HG02973 (cell line): ENCODE data around the gene FRAT2.
A peak's percentile ranks its signal among the peaks of the same experiment; 100 is the strongest.

Experiments used
- ATAC-seq: cut with Tn5 transposase; IDR thresholded peaks from one replicate; pipeline ENCODE4 v1.9.1; 2021; ENCODE audit warnings: moderate library complexity; ENCODE audit not compliant: unreplicated experiment

The FRAT2 gene

DNA sequence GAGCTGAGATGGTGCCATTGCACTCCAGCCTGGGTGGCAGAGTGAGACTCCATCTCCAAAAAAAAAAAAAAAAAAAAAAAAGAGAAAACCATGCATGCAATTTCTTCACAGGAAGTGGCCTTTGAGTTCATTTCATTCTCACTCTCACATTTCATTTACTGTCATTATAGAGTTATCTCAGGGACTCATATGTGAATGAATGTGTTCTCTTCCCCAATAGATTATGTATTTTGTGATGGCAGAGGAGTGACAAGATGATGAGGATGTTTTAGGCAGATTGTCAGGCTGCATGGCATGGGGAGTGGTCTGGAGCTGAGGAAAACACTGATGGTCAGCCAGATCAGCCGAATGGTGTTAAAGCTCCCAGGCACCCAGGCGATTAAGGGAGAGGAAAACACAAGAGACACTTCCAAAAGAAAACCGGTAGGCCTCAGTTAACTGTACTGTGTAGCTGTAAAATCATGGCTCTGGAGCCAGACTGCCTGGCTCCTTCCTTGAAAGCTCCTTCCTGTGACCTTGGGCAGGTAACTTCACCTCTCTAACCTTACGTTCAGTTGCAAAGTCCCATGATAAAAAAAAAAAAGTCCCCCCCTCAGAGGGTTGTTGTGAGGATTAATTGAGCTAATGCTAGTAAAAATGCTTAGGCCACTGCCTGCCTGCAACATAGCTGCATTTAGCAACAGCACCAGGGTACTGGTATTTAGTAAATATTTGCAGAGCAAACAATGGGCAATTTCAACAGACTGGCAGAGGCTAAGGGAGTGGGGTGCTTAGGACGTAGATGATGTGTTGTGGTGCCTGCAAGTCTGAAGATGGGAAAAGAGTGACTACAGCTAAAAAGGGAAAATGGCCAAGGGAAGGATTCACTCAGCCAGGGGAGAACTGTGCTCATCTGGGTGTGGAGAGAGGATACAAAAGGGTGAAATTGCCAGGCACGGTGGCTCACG is 6.9 kb downstream of the FRAT2 start:
- ATAC-seq: no peak

DNA sequence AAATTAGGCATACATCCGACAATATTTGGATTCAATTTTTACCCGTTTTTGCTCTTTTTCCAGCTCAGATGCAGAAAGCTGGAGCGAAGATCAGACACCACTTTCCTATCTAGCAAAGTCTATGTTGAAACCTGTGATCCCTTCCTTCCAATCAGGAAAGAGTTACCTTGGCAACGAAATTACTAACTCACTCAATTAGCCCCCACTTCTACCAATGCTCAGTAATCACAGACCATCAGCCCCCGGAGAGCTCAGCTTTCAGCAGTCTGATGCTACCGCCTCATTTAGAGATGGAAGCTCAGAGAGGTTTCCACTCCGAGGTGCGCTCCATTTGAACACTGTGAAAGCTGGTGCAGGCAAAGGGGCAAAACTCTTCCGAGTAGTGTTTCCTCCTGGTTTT is 8.8 kb downstream of the FRAT2 start:
- no peak for ATAC-seq

DNA sequence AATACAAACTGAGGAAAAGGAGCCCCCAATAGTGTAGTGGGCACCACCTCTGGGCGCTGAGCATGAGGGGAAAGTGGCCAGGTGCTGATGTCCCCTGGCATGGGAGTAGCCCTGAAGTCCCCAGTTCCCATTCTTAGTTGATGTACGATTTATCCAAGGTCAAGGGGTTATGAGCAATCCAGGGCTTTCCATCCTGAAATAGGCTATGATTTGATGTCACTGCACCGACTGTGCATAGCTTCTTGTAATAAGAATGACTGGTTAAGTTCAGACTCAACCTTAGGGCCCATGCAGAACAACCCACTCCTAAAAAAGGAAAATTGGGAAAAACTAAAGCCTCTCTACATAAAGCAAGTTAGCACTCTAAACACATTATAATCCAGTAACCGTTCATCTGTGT is 11.0 kb downstream of the FRAT2 start:
- no peak for ATAC-seq

DNA sequence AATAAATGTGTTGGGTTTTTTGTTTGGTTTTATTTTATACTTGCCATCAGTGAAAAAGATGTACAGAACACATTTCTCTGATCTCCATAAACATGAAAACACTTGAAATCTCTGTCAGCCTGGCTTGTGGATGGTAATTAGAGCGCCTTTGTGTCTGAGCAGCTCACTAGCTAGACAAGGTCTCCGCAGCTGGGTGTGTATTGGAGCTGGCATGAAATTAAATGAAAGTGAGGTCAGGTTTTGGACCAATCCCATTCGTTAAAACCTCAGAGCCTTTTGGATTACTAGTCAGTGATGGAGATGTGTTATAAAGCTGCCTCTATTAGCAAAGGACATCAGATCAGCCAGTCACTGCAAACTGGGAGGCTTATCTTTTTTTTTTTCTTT is 12.7 kb downstream of the FRAT2 start:
- no peak for ATAC-seq

DNA sequence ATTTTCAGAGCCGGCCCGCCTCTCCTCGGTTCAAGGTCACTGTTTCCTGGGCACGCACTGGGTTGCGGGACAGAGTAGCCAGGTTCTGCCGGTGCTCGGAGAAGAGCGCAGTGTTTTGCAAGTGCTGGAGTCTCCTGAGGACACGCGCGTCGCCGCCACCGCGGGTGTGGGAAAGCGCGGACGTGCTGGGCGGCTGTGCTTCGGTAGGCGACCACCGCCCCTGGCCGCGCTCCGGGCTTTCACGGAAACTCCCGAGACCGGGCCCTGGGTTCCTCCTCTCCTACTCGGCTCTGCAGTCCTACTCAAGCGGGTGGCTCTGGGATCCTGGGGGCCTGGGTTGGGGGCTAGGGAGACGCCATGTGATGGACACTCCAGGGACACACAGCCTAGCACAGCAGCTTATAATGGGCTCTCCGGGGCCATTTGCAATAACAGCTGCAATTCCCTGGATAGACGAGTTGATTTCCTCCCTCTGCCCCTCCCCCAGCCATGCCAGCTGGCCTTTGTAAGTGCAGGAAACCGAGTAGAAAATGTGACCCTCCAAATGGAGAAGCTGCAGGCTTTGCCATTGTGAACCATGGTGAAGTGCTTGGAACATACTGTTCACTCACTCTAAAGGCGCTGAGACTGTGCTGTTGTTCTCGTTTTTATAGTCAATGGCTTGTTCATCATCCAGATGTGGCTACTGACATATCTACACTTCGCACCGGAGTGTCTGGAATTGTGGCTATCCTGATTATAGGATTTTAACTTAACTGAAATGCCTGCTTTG is 13.3 kb downstream of the FRAT2 start:
- ATAC-seq: no peak

DNA sequence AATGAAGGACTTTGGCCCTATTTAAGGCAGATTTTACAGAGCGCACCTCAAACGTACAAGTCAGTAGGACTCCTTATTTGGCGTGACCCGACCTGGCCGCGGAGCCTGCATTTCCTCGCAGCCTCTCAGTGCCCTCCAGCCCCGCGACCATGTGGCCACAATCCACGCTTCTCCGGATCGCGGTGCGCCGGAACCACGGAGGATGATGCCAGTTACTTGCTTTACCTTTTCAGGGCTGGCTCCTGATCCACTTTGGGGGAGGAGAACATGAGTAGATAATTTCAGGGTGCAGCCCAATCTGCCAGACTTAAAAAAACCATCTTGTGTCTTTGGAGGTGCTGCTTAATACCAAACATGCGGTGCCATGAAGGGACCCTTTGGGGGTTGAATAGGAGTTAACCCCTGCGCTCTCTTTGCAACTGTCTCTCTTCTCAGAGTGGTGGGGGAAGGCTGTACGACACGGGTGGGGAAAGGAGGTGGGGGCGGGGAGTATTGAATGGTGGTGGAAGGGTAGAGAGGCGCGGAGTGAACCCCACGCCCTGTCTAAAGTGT is 14.0 kb downstream of the FRAT2 start:
- ATAC-seq: no peak

DNA sequence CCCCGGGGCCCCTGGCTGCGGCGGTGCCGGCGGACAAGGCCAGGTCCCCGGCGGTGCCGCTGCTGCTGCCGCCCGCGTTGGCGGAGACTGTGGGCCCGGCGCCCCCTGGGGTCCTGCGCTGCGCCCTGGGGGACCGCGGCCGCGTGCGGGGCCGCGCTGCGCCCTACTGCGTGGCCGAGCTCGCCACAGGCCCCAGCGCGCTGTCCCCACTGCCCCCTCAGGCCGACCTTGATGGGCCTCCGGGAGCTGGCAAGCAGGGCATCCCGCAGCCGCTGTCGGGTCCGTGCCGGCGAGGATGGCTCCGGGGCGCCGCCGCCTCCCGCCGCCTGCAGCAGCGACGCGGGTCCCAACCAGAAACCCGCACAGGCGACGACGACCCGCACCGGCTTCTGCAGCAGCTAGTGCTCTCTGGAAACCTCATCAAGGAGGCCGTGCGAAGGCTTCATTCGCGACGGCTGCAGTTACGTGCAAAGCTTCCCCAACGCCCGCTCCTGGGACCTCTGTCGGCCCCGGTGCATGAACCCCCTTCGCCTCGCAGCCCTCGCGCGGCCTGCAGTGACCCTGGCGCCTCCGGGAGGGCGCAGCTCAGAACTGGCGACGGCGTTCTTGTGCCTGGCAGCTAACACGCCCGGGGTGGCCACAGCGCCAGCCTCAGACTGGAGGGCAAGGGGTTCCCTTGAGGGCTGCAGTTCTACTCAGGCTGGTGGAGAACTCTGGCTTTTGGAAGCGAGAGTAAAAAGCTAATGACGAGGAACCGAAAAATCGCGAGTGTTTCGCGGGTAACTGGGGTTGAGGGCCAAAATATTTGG is 14.7 kb downstream of the FRAT2 start:
- peak; percentile 23 for ATAC-seq

DNA sequence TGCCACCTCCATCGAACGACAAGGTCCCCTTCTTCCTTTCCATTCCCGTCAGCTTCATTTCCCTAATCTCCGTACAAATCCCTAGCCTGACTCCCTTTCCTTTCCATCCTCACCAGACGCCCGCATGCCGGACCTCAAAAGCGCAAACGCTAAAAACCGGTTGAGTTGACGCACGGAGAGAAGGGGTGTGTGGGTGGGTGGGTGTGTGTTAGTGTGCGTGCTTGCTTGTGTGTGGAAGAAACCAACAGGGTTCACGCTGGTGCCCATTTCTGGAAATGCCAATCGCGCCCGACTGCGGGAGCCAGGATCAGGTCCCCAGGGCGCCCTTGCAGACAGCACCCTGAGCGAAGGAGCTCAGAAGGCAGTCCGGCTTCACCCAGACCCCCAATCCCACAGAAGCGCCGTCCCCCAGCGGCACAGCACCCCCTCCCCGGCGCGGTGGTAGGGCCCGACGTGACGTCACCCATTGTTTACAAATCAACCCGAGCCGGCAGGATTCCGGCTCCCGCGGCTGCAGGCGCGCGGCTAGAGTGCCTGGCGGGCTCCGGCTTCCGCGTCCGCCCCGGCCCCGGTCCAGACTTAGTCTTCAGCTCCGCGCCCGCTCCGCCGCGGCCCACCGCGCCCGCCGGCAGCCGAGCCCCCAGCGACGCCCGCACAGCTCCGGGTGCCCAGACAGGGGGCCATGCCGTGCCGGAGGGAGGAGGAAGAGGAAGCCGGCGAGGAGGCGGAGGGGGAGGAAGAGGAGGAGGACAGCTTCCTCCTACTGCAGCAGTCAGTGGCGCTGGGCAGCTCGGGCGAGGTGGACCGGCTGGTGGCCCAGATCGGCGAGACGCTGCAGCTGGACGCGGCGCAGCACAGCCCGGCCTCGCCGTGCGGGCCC is 15.5 kb downstream of the FRAT2 start, which contains the start of gene FRAT1:
TSS of gene FRAT1 (plus strand) at position 500 of the 880 bp plus-strand sequence. CDS start at position 683, 183 bp downstream.
- peak; percentile 76 for ATAC-seq

DNA sequence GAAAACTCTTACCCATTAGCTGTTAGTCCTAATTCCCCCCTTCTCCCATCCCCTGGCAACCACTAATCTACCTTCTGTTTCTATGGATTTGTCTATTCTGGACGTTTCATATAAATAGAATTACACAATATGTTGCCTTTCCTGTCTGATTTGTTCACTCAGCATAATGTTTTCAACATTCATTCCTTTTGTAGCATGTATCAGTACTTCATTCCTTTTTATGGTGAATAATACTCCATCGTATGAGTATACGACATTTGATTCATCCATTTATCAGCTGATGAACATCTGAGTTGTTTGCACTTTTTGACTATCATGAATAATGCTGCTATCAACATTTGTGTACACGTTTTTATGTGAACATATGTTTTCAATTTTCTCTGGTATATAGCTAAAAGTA is 19.9 kb downstream of the FRAT2 start:
- ATAC-seq: no peak

DNA sequence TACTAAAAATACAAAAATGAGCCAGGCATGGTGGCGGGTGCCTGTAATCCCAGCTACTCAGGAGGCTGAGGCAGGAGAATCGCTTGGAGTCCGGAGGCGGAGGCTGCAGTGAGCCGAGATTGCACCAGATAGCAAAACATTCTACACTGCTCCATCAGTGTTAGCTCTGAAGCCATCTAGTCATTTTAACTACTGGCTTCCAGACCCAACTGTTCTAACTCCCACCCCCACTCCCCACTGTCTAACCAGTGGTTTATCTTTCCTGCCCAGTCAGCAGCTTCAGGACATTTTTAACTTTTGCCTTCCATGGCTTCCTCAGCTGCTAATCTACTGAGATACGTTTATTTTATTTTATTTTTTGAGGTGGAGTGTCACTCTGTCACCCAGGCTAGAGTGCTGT is 21.6 kb downstream of the FRAT2 start:
- ATAC-seq: no peak

DNA sequence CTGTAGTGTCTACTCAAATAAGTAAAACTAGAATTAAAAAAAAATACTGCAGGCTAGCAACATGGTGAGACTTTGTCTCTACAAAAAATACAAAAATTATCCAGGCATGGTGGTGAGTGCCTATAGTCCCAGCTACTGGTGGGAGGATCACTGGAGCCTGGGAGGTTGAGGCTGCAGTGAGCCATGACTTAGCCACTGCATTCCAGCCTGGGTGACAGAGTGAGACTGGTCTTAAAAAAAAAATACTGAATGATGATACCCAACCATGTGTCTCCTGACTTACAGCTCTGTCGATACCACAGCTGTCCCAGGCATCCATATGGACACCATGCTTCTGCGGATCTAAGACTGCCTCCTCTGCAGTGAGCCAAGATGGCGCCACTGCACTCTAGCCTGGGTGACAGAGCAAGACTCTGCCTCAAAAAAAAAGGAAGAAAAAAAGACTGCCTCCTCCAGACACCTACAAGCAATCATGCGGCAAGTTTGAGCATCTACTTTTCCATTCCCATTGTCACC is 23.4 kb downstream of the FRAT2 start:
- ATAC-seq: no peak

DNA sequence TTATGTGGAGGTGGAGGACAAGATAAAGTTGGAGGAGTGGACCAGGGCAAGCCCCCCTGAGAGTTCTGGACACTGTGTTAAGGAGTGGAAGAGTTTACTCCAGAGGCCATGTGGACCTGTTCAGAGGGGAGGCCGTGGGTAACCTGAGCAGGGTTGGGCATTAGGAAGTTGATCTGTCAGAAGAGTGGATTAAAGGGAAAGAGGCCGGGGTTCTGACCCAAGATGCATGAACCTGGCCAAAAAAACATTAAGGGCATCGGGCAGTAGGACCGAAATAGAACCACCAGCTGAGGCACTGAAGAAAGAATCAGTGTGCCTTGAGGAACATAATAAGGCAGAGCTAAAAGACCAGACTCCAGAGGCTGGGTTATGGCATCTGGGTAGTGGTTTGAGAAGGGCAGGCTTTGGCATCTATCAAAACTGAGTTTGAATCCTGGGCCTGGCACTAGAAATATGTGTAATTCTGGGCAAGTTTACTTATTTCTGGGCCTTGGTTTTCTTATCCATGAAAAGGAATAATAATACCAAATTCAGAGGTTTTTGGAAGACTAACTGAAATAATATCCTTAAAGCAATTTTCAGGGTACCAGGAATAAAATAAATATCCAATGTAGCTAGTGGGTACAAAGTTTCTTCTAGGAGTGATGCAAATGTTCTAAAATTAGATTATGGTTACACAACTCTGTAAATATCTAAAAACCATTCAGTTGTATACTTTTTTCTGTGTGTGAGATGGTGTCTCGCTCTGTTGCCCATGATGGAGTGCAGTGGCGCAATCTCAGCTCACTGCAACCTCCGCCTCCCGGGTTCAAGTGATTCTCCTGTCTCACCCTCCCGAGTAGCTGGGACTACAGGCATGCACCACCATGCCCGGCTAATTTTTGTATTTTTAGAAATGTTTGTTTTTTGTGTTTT is 26.4 kb downstream of the FRAT2 start:
- ATAC-seq: no peak

DNA sequence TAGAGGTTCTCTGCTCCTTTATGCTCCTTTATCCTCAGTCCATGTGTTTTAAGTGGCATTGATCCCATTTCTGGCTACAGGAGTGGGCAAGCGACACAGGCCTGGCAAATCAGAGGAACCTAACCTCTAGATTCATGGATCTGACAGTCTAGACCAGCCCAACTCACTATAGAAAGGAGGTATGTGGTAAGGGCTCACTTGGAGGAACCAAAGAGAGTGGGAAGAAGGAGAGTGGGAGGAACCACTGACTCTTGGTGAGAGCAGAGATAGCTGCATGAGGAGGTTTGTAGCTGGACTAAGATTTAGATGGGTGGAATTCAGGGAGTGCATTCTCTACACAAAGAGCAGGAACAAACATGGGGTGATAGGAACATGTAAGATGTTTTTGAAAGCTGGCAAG is 27.1 kb downstream of the FRAT2 start:
- ATAC-seq: no peak

DNA sequence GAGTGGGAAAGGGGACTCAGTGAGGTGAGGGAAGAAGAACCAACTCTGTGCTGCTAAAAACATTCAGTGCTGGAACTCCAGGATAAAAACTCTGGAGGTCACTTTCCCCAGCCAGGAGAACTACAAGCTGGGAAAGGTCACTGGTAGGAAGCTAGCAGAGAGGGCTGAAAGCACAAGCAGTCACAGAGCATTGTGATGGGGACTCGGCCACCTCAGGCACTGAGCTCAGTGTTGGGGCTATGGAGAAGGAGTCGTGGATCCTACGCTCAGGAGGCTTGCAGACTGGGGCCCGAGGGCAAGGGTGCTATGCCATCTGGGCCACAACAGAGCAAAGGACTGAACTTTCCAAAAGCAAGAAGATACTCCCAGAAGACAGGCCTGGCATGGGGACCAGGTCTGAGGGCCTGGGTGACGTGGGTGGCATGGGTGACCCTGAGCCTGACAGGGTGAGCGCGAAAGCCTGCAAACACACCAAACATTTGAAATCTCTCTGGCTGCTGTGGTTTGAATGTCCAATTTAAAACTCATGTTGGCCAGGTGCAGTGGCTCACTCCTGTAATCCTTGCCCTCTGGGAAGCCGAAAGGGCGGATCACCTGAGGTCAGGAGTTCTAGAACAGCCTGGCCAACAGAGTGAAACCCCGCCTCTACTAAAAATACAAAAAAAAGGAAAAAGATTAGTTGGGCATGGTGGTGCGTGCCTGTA is 32.3 kb downstream of the FRAT2 start:
- ATAC-seq: no peak

DNA sequence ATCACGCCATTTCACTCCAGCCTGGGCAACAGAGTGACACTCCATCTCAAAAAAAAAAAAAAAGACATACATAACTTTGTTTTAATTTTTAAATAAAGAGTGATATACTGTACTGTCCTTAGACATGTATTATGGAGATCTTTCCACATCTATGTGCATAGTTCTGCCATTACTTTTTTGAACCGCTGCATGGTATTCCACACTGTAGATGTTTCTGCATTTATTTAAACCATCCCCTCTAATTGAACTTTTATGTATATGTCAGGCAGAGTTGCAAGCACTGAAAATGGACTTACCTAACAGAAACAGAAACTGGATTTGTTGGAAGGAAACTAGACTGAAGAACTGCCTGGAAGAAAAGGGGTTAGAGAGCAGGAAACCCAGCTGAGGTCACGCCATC is 33.5 kb downstream of the FRAT2 start:
- no peak for ATAC-seq

DNA sequence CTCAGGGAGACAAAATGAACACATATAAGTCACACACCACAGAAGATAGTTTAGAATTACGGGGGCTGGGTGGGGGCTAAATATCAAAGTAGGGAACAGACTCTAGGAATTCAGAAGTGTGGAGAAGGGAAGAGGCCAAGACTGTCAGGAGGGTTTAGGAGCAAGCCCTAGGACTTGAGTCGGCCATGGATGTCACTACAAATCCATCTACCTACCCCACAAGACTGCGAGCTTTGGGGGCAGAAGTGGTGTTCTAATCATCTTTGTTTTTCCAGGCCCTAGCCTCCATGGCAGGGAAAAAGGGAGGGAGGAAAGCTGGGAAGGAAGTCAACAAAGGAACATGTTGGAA is 36.3 kb downstream of the FRAT2 start:
- ATAC-seq: no peak

DNA sequence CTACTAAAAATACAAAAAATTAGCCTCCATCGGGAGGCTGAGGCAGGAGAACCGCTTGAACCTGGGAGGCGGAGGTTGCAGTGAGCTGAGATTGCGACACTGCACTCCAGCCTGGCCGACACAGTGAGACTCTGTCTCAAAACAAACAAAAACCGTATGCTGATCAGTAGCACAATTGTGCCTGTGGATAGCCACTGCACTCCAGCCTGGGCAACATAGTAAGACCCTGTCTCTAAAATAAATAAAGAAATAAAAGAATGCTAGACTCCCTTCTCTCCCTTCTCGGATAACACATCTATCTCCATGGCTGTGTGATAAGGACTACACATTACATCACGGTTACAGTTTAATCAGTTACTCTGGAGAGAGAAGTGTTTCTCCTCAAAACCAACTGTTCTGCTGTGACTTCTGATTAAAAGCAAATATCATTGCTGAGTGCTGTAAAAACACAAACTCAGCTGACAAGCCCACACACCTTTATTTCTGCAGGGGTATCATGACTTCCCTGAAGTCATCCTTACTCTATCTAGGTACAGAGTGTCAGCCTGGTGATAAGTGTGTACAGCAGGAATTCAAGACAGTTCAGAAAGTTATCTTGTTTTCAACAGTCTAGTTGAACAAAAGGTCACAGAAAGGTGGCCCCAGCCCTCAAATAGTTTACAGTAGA is 36.8 kb downstream of the FRAT2 start:
- no peak for ATAC-seq

DNA sequence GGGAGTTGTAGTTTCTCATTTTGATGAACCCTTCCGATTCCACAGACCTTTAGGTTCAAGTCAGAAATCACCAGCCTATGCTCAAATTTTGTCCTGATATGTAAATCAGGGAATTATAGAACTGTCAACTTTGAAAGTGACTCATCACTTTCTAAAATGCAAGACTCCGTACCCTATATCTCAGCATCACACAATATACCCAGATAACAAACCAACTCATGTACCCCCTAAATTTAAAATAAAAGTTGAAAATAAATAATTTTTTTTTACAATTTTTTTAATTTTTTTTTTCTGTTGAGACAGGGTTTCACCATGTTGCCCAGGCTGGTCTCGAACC is 41.7 kb downstream of the FRAT2 start:
- ATAC-seq: no peak
